Stimulated activated CD8-positive, alpha-beta memory T cell treated with anti-CD3 and anti-CD28 coated beads, Interleukin-7, amount 100 ng/mL, for 24 hours (primary cell): ENCODE results near the gene CEP192.
"Not testable (repeated sequence)": the region's sequence is repeated elsewhere in the genome, so short reads cannot be mapped to it uniquely, and the experiment has no call there.

Source experiments
- DNase-seq: peaks from one replicate; pipeline ENCODE4 v3.0.0-alpha.2; 2020; ENCODE audit warnings: low read depth

CEP192 gene, protein sequence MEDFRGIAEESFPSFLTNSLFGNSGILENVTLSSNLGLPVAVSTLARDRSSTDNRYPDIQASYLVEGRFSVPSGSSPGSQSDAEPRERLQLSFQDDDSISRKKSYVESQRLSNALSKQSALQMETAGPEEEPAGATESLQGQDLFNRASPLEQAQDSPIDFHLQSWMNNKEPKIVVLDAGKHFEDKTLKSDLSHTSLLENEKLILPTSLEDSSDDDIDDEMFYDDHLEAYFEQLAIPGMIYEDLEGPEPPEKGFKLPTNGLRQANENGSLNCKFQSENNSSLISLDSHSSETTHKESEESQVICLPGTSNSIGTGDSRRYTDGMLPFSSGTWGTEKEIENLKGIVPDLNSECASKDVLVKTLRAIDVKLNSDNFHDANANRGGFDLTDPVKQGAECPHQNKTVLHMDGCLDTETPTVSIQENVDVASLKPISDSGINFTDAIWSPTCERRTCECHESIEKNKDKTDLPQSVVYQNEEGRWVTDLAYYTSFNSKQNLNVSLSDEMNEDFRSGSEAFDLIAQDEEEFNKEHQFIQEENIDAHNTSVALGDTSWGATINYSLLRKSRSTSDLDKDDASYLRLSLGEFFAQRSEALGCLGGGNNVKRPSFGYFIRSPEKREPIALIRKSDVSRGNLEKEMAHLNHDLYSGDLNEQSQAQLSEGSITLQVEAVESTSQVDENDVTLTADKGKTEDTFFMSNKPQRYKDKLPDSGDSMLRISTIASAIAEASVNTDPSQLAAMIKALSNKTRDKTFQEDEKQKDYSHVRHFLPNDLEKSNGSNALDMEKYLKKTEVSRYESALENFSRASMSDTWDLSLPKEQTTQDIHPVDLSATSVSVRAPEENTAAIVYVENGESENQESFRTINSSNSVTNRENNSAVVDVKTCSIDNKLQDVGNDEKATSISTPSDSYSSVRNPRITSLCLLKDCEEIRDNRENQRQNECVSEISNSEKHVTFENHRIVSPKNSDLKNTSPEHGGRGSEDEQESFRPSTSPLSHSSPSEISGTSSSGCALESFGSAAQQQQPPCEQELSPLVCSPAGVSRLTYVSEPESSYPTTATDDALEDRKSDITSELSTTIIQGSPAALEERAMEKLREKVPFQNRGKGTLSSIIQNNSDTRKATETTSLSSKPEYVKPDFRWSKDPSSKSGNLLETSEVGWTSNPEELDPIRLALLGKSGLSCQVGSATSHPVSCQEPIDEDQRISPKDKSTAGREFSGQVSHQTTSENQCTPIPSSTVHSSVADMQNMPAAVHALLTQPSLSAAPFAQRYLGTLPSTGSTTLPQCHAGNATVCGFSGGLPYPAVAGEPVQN (N-terminal part only)

DNA sequence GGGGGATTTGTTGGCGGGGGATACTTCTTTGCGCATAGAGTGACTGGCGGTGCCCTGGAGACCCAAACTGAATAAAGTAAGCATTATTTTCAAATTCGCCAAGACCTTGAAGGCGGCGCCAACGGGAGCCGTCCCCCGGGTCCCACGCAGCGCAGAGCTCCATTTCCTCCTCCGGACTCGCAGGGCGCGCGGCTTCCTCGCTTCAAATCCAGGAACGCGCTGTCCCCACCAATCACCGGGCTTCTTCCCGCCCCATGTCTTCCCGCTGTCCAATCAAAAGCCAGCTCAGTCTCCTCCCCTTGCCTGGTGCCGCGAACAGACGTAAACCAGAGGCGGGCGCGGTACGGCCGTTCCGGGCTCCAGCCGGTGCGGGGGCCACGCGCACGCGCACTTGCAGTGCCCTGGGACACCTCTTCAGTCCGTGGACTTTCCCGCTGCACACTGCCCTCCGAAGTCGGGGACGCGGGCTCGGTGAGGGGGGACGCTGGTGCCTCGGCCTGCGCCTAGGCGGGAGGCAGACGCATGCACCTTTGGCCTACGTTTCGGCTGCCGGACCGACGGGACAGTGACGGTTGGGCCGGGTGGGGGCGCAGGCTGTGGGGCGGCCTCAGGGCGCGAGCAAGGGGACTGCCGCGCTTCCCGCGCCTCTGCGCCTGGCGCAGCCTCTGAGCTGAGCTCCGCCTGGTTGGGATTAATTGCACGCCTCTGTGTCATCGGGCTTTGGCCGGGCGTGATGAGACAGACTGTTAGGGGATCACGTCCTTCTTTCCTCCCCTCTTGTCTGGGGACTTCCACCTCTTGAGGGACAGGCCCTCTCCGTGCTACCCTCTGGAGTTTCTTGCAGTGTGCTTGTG lies at the start of gene CEP192:
TSS of gene CEP192 (plus strand) at position 396 of the 854 bp plus-strand sequence. CDS start 8,063 bp downstream, outside the sequence.
- peak; percentile 89 for DNase-seq

GRCh38 chr18:12943215-12943614 lies 47.9 kb upstream of the CEP192 start:
- DNase-seq = no peak

- DNase-seq = no peak
Measured at GRCh38 chr18:12944709-12945108, 46.5 kb upstream of the CEP192 start.

- no peak for DNase-seq
Measured at GRCh38 chr18:12946549-12947284, 44.4 kb upstream of the CEP192 start.

- peak; percentile 99 for DNase-seq
Measured at GRCh38 chr18:12947285-12948049, 43.7 kb upstream of the CEP192 start, which contains the start of gene SEH1L. Gene SEH1L, plus strand, starts transcription at chr18:12948011. Its CDS starts 111 bp downstream, at chr18:12948122.

DNA sequence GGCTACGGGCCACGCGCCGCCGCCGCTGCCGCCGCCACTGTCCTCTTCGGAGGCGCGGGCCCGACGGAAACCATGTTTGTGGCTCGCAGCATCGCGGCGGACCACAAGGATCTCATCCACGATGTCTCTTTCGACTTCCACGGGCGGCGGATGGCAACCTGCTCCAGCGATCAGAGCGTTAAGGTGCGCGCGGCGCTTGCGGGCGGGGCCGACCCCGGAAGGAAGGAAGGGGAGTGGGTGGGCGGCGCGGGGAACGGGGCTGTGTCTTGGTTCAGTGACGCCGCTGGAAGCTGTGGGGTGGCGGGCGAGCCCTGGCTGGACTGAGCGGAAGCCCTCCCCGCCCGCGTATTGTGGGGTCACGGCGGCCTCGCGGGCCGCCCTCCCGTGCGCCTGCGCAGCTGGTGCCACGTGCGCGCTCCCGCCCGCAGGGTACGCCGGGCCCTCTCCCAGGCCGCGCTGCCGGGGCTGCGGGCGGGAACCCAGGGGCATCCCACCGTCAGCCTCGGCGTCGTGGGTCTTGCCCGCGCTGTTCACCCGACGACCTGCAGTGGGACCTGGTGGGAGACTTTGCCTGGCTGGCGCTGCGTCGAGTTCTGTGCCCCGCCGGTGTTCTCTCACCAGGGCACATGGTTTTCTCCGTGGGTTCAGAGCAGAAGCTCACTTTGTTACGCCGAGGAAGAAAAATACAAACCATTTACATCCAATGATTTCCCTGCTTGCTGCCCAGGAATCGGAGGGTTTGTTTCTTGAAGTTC lies 42.9 kb upstream of the CEP192 start:
- DNase-seq = peak; percentile 97

GRCh38 chr18:12958478-12958877 lies 32.7 kb upstream of the CEP192 start:
- no peak for DNase-seq

- DNase-seq = no peak
Measured at GRCh38 chr18:12960395-12960794, 30.8 kb upstream of the CEP192 start.

- no peak for DNase-seq
Measured at GRCh38 chr18:12960853-12961397, 30.2 kb upstream of the CEP192 start.

GRCh38 chr18:12963069-12963468 lies 28.1 kb upstream of the CEP192 start:
- no peak for DNase-seq

DNA sequence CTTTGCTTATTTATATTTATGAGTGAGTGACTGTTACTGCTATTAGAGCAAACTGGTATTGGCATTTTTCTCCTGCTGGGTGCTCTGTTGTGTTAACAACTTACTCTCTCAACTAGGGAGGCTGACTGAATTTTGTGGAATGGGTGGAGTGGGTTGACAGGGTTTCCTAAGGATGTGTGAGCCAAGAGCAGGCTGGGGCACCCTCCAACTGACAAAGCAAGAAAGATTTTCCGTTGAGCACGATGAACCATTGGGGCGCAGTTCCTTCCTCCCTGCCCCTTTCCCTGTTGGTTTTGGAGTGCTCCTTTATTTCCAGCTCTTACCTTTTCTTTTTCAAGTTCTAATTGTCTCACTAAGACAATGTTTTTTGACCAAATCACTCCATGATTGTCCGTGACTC lies 23.0 kb upstream of the CEP192 start:
- no peak for DNase-seq

- no peak for DNase-seq
Measured at GRCh38 chr18:12968619-12969018, 22.5 kb upstream of the CEP192 start.

GRCh38 chr18:12973562-12974213 lies 17.5 kb upstream of the CEP192 start:
- DNase-seq = no peak

- DNase-seq = no peak
Measured at GRCh38 chr18:12975488-12975887, 15.7 kb upstream of the CEP192 start.

DNA sequence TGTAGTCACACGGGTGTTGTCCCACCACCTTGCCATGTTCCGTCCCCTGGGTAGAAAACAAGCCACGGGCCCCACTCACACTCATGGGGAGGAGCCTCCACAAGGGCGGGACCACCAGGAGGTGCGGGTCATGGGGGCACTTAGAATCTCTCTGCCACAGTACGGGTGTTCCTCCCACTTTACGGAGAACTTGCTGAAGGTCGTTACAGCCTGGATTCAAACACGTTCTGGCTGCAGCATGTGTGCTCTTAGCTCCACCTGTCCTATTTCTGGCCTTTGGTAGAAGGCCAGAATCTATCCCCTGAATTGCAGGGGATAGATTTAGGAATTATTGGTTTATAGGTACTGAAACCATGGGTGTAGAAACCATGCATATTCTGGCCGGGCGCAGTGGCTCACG lies 14.9 kb upstream of the CEP192 start:
- DNase-seq = no peak

- DNase-seq = not testable (repeated sequence)
Measured at GRCh38 chr18:12980065-12980464, 11.1 kb upstream of the CEP192 start.

DNA sequence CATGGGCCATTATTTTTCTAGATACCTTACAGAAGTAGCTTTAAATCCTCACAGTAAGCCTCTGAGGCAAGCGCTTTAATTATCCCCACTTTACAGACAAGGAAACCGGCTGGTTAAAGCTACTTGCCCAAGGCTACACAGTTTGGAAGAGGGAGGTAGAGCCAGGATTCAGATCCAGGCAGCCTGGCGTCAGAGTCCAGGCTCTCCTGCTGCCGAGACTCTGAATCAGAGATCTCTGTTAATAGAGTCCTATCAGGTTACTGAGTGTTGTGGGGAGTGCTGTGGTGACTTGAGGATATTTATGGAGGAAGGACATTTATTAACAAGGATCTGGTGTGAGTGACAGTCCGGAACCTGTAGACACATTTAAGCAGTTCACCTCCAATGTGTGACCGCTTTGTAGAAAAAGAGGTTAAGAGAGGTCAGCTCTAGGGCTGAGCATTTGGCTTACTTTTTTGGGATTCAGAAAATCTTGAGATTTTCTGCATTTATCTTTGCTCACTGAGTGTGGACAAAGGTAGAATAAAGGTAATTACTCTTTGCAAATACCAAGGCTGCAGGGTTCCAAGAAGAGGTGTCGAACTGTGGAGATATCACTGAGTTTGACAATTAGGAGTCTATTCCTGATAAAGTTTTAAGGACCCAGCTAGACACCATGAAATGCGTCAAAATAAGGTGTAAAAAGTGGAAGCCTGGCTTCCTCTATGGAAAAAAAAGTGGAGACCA lies 1.6 kb upstream of the CEP192 start:
- no peak for DNase-seq
